Measurements from ENCODE around the gene GNPDA2. TPM values are rescaled to one million over a fixed set of nuclear protein-coding genes. Genes with fewer than 3 reads are reported as not detected.

GNPDA2 gene
- total RNA-seq, 2 experiments from 2014 or later, result 11.5 to 12.5 TPM

Other genes starting within 250 kb of the GNPDA2 start
- not detected for gene YIPF7, start 74.9 kb downstream of the GNPDA2 start, total RNA-seq
- 10 to 100 TPM; 22.9 to 26.0 TPM for gene GUF1, start 48.1 kb downstream of the GNPDA2 start, total RNA-seq

Data from activated CD8-positive, alpha-beta T cell treated with anti-CD3 and anti-CD28 coated beads, Interleukin-2, amount 10 ng/mL, durations not matched to agents 7 days and 5 days (primary cell).